CD4-positive, alpha-beta memory T cell (primary cell): Measurements from ENCODE around the gene TRAPPC11. TPM values are rescaled to one million over a fixed set of nuclear protein-coding genes. Genes with fewer than 3 reads are reported as not detected.

Experiments used
- CTCF ChIA-PET: fragments of 350-600 bp; sonication (Branson Sonifier 250); formaldehyde crosslinking; loops from one replicate; lab custom pipeline; 2021; ENCODE audit warnings: inconsistent platforms; ENCODE audit not compliant: partially characterized antibody; lab: Charles Lee
- POLR2A ChIA-PET: fragments of 350-600 bp; sonication (Branson Sonifier 250); formaldehyde crosslinking; loops from one replicate; lab custom pipeline; 2021; ENCODE audit not compliant: partially characterized antibody; lab: Charles Lee
- DNase-seq, 5 donors: peaks; one replicate each; pipeline versions ENCODE4 v3.0.0 to v3.0.0-alpha.2; 2020 to 2022; ENCODE audit warnings: mixed read lengths in 1 of 5
- H3K27ac ChIP-seq: one replicate; pipeline ENCODE4 v1.7.0; 2013; ENCODE audit warnings: low read depth, low read length
- H3K27me3 ChIP-seq: 2 replicates; pipeline ENCODE4 v1.7.0; 2013; ENCODE audit warnings: mild to moderate bottlenecking, low read length, moderate library complexity; ENCODE audit not compliant: insufficient read depth
- H3K36me3 ChIP-seq: 2 replicates; pipeline ENCODE4 v1.7.0; 2013; ENCODE audit warnings: mild to moderate bottlenecking, low read length, moderate library complexity; ENCODE audit not compliant: insufficient read depth
- H3K4me1 ChIP-seq: 2 replicates; pipeline ENCODE4 v1.7.0; 2013; ENCODE audit warnings: mild to moderate bottlenecking, low read length, moderate library complexity; ENCODE audit not compliant: insufficient read depth
- H3K4me3 ChIP-seq, 2 donors: one replicate each; pipeline ENCODE4 v1.7.0; 2013; ENCODE audit warnings: low read length in 2 of 2, mild to moderate bottlenecking in 1 of 2
- H3K9me3 ChIP-seq, 2 donors: one replicate each; pipeline ENCODE4 v1.7.0; 2013; ENCODE audit warnings: low read length in 2 of 2, control low read depth in 1 of 2; ENCODE audit not compliant: control insufficient read depth in 1 of 2
- H3K27ac Mint-ChIP-seq, 7 donors: one replicate each; pipeline ENCODE4 v1.8.0; 2020 to 2021; ENCODE audit warnings: mixed read lengths in 7 of 7, mild to moderate bottlenecking in 6 of 7, inconsistent platforms in 3 of 7, moderate library complexity in 3 of 7
- H3K27me3 Mint-ChIP-seq, 2 donors: one replicate each; pipeline ENCODE4 v1.8.0; 2020 to 2021; ENCODE audit warnings: mixed read lengths in 2 of 2
- H3K36me3 Mint-ChIP-seq, 2 donors: one replicate each; pipeline ENCODE4 v1.8.0; 2020 to 2021; ENCODE audit warnings: mixed read lengths in 2 of 2, inconsistent platforms in 1 of 2, mild to moderate bottlenecking in 1 of 2
- H3K4me1 Mint-ChIP-seq, 4 donors: one replicate each; pipeline ENCODE4 v1.8.0; 2020 to 2021; ENCODE audit warnings: mixed read lengths in 4 of 4, mild to moderate bottlenecking in 1 of 4
- H3K4me3 Mint-ChIP-seq, 8 donors: one replicate each; pipeline ENCODE4 v1.8.0; 2020 to 2021; ENCODE audit warnings: mixed read lengths in 8 of 8, mild to moderate bottlenecking in 7 of 8, moderate library complexity in 6 of 8, inconsistent platforms in 3 of 8
- H3K9me3 Mint-ChIP-seq, 8 donors: one replicate each; pipeline ENCODE4 v1.8.0; 2020 to 2021; ENCODE audit warnings: mixed read lengths in 8 of 8, mild to moderate bottlenecking in 5 of 8, inconsistent platforms in 3 of 8, moderate library complexity in 1 of 8
- intact Hi-C: fragments of 100-400 bp; cut with micrococcal nuclease; formaldehyde crosslinking; loops from one replicate; pipeline ENCODE4 v1.15.1; 2023
- polyA plus RNA-seq, 2 donors: library from polyadenylated mRNA; unstranded; fragments of 300-500 nt; fragmentation: Illumina TruSeq; gene quantifications; one replicate each; pipeline ENCODE4 v1.2.3, GENCODE V29; 2021
- total RNA-seq, 2 experiments: library from RNA; stranded (reverse); gene quantifications; one replicate each; pipeline ENCODE4 v1.2.3, GENCODE V29; 2021

TRAPPC11 gene
- total and polyA plus RNA-seq, 4 experiments from 2014 or later = 22.7 to 51.0 (median 33.2) TPM

GRCh38 chr4:183631577-183632198 lies 27.4 kb upstream of the TRAPPC11 start:
- H3K36me3 ChIP-seq = no peaks in the 10 kb centered on the region
- Mint-ChIP-seq H3K36me3 (peaks cover 0 to 4% of the 10 kb centered on the region in 2 donors), H3K4me3 (no peak overlapping the region), H3K27me3 (no peaks in the 10 kb centered on the region), H3K27ac (no peak overlapping the region), H3K4me1 (peaks cover 0 to 4% (median 0%) of the 10 kb centered on the region in 4 donors), H3K9me3 (peaks cover 0 to 2% (median 0%) of the 10 kb centered on the region in 8 donors)
- H3K9me3 ChIP-seq = no peaks in the 10 kb centered on the region
- H3K27ac ChIP-seq = no peak overlapping the region
- ChIA-PET CTCF (no interaction called here), POLR2A (no interaction called here)
- intact Hi-C loops = no loop called here
- H3K27me3 ChIP-seq = no peaks in the 10 kb centered on the region
- no peak for DNase-seq
- H3K4me3 ChIP-seq = no peak overlapping the region
- H3K4me1 ChIP-seq = no peaks in the 10 kb centered on the region

GRCh38 chr4:183632689-183633088 lies 26.4 kb upstream of the TRAPPC11 start:
- Histone ChIP-seq H3K27me3 (no peaks in the 10 kb centered on the region), H3K36me3 (no peaks in the 10 kb centered on the region), H3K27ac (no peak overlapping the region), H3K4me3 (no peak overlapping the region), H3K4me1 (no peaks in the 10 kb centered on the region), H3K9me3 (no peaks in the 10 kb centered on the region)
- DNase-seq = no peak
- CTCF ChIA-PET = no interaction called here
- peaks cover 0 to 4% of the 10 kb centered on the region in 2 donors for H3K36me3 Mint-ChIP-seq
- H3K4me3 Mint-ChIP-seq = no peak overlapping the region
- peaks cover 0 to 1% (median 0%) of the 10 kb centered on the region in 8 donors for H3K9me3 Mint-ChIP-seq
- POLR2A ChIA-PET = no interaction called here
- no peak overlapping the region for H3K27ac Mint-ChIP-seq
- no peaks in the 10 kb centered on the region for H3K27me3 Mint-ChIP-seq
- intact Hi-C loops = no loop called here
- H3K4me1 Mint-ChIP-seq = peaks cover 0 to 11% (median 3%) of the 10 kb centered on the region in 4 donors

GRCh38 chr4:183633476-183634400 lies 25.4 kb upstream of the TRAPPC11 start:
- Histone ChIP-seq H3K36me3 (no peaks in the 10 kb centered on the region), H3K27ac (no peak overlapping the region), H3K4me3 (no peak overlapping the region), H3K4me1 (no peaks in the 10 kb centered on the region), H3K27me3 (no peaks in the 10 kb centered on the region), H3K9me3 (no peaks in the 10 kb centered on the region)
- ChIA-PET CTCF (interaction anchor here (1.4 kb wide), 1 partner anchor 13 kb away, joined by 3 read pairs; no protein-coding TSS in a partner anchor), POLR2A (no interaction called here)
- Mint-ChIP-seq H3K4me3 (no peak overlapping the region), H3K36me3 (peaks cover 0 to 6% of the 10 kb centered on the region in 2 donors), H3K4me1 (peaks cover 0 to 11% (median 3%) of the 10 kb centered on the region in 4 donors), H3K27me3 (no peaks in the 10 kb centered on the region), H3K9me3 (no peaks in the 10 kb centered on the region), H3K27ac (no peak overlapping the region)
- intact Hi-C loops = no loop called here
- no peak for DNase-seq

- Histone ChIP-seq H3K36me3 (no peaks in the 10 kb centered on the region), H3K27ac (no peak overlapping the region), H3K27me3 (no peaks in the 10 kb centered on the region), H3K9me3 (no peaks in the 10 kb centered on the region), H3K4me1 (no peaks in the 10 kb centered on the region), H3K4me3 (no peak overlapping the region)
- intact Hi-C loops = no loop called here
- H3K27me3 Mint-ChIP-seq = no peaks in the 10 kb centered on the region
- POLR2A ChIA-PET = interaction anchor here (0.7 kb wide), 1 partner anchor 122 kb away, joined by 4 read pairs; no protein-coding TSS in a partner anchor
- CTCF ChIA-PET = no interaction called here
- no peak for DNase-seq
- peaks cover 0 to 8% of the 10 kb centered on the region in 2 donors for H3K36me3 Mint-ChIP-seq
- no peak overlapping the region for H3K4me3 Mint-ChIP-seq
- H3K9me3 Mint-ChIP-seq = no peaks in the 10 kb centered on the region
- H3K27ac Mint-ChIP-seq = no peak overlapping the region
- H3K4me1 Mint-ChIP-seq = peaks cover 0 to 11% (median 3%) of the 10 kb centered on the region in 4 donors
Measured at GRCh38 chr4:183635321-183635720, 23.8 kb upstream of the TRAPPC11 start.

GRCh38 chr4:183635741-183636140 lies 23.4 kb upstream of the TRAPPC11 start:
- Mint-ChIP-seq H3K4me3 (no peak overlapping the region), H3K27me3 (no peaks in the 10 kb centered on the region), H3K27ac (no peak overlapping the region), H3K36me3 (peaks cover 0 to 8% of the 10 kb centered on the region in 2 donors), H3K9me3 (no peaks in the 10 kb centered on the region), H3K4me1 (peaks cover 0 to 11% (median 3%) of the 10 kb centered on the region in 4 donors)
- Histone ChIP-seq H3K4me1 (no peaks in the 10 kb centered on the region), H3K27me3 (no peaks in the 10 kb centered on the region), H3K4me3 (no peak overlapping the region), H3K36me3 (no peaks in the 10 kb centered on the region), H3K27ac (no peak overlapping the region), H3K9me3 (no peaks in the 10 kb centered on the region)
- ChIA-PET POLR2A (no interaction called here), CTCF (no interaction called here)
- intact Hi-C loops = no loop called here
- no peak for DNase-seq

- Mint-ChIP-seq H3K4me1 (peaks cover 0 to 11% (median 3%) of the 10 kb centered on the region in 4 donors), H3K27ac (no peak overlapping the region), H3K9me3 (no peaks in the 10 kb centered on the region), H3K36me3 (peaks cover 4 to 13% of the 10 kb centered on the region in 2 donors), H3K27me3 (no peaks in the 10 kb centered on the region), H3K4me3 (no peak overlapping the region)
- ChIA-PET CTCF (no interaction called here), POLR2A (no interaction called here)
- Histone ChIP-seq H3K27ac (no peak overlapping the region), H3K27me3 (no peaks in the 10 kb centered on the region), H3K9me3 (no peaks in the 10 kb centered on the region), H3K4me3 (no peak overlapping the region), H3K36me3 (no peaks in the 10 kb centered on the region), H3K4me1 (no peaks in the 10 kb centered on the region)
- intact Hi-C loops = no loop called here
- DNase-seq = no peak
Measured at GRCh38 chr4:183636503-183636902, 22.6 kb upstream of the TRAPPC11 start.

- no peaks in the 10 kb centered on the region for H3K36me3 ChIP-seq
- Mint-ChIP-seq H3K4me3 (no peak overlapping the region), H3K36me3 (peaks cover 6 to 13% of the 10 kb centered on the region in 2 donors), H3K4me1 (peaks cover 0 to 11% (median 3%) of the 10 kb centered on the region in 4 donors), H3K9me3 (no peaks in the 10 kb centered on the region), H3K27ac (no peak overlapping the region), H3K27me3 (no peaks in the 10 kb centered on the region)
- H3K9me3 ChIP-seq = no peaks in the 10 kb centered on the region
- no peak for DNase-seq
- H3K4me3 ChIP-seq = no peak overlapping the region
- CTCF ChIA-PET = no interaction called here
- no peaks in the 10 kb centered on the region for H3K4me1 ChIP-seq
- no peak overlapping the region for H3K27ac ChIP-seq
- no peaks in the 10 kb centered on the region for H3K27me3 ChIP-seq
- POLR2A ChIA-PET = no interaction called here
- intact Hi-C loops = no loop called here
Measured at GRCh38 chr4:183636923-183637322, 22.2 kb upstream of the TRAPPC11 start.
